ENCODE measurements around the gene RHOBTB3.

- TF ChIP-seq CTCF (conservative IDR thresholded peaks at IDR 0.05 in 1 of 2, IDR thresholded peaks at IDR 0.05 in 1 of 2; ENCODE audit: low read depth in 1 of 2, low read length in 2 of 2) (no peak), EZH2 (IDR thresholded peaks at IDR 0.05; ENCODE audit: low read length, missing control alignments) (no peak)
Observed at GRCh38 chr5:95791751-95792150, 60.6 kb downstream of the RHOBTB3 start.

Data from fibroblast of lung (primary cell).